ENCODE data around the gene AUTS2. TPM values are rescaled to one million over a fixed set of nuclear protein-coding genes. Genes with fewer than 3 reads are reported as not detected.

The AUTS2 gene
- polyA plus RNA-seq (2011; rRNA removed) (0.32 and 0.54 TPM in 2 replicates), polyA minus RNA-seq (2011; rRNA and poly(A)+ RNA removed) (2.0 TPM in 2 replicates)

DNA sequence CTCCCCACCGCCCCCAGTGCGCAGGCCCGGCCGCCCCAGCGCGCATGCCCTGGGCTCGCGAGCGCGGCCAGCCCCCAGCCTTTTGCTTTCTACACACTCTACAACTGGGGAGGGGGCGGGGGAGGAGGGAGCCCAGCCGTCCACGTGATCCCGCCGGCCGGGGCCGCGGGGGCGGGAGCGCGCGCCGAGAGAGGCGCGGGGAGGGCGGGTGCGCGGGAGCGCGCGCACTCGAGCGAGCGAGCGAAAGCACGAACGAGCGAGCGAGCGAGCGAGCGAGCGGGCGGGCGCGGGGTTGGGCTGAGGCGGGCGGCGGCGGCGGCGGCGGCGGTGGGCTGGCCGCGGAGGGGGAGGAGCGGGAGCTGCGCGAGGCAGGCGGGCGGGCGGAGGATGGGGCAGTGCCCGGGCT is at the start of gene AUTS2:
AUTS2 (plus strand) TSS at position 395 of the 406 bp plus-strand sequence. CDS start 1,179 bp downstream, outside the sequence.
- ChIA-PET POLR2A (no interaction called here), CTCF (no interaction called here)
- Histone ChIP-seq H3K36me3 (ENCODE audit: control insufficient read depth, insufficient read depth, low read length) (no peaks in the 10 kb centered on the region), H3K27me3 (ENCODE audit: control insufficient read depth, insufficient read depth, low read length) (peaks cover 3% of the 10 kb centered on the region; the same call in 1 of the 2 replicates), H3K4me3 (ENCODE audit: low read depth, low read length) (peak within 1 kb of the TSS; percentile 59)
- DNase-seq (ENCODE audit: low read depth), result peak; percentile 4
- TF ChIP-seq CTCF (IDR thresholded peaks at IDR 0.05; ENCODE audit: insufficient read depth, low read depth, low read length), result no peak

DNA sequence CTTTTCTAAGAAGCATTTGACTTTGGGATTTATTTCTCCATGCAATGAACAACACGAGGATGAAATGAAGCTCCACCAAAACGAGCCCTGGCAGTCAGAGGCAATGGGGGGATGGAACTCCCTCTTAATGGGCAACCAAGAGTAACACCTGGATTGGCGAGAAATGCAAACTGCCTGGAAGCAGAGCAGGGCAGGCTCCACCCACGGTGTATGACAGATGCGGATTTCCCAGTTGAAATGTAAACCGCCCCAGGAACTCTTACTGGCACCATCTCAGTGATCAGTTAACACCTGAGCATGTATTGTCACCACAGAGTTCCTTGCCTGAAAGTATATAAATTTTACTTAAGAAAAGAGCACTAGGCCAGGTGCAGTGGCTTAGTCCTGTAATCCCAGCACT is 47.3 kb upstream of the AUTS2 start:
- CTCF ChIA-PET, result no interaction called here
- no peak for TF ChIP-seq CTCF (IDR thresholded peaks at IDR 0.05; ENCODE audit: insufficient read depth, low read depth, low read length)
- no peaks in the 10 kb centered on the region for H3K27me3 ChIP-seq (ENCODE audit: control insufficient read depth, insufficient read depth, low read length)
- POLR2A ChIA-PET, result no interaction called here
- no peak for DNase-seq (ENCODE audit: low read depth)
- no peaks in the 10 kb centered on the region for H3K36me3 ChIP-seq (ENCODE audit: control insufficient read depth, insufficient read depth, low read length)
- no peak overlapping the region for H3K4me3 ChIP-seq (ENCODE audit: low read depth, low read length)

GRCh38 chr7:69553190-69553589 is 45.1 kb upstream of the AUTS2 start:
- Histone ChIP-seq H3K36me3 (ENCODE audit: control insufficient read depth, insufficient read depth, low read length) (no peaks in the 10 kb centered on the region), H3K4me3 (ENCODE audit: low read depth, low read length) (no peak overlapping the region), H3K27me3 (ENCODE audit: control insufficient read depth, insufficient read depth, low read length) (no peaks in the 10 kb centered on the region)
- no peak for DNase-seq (ENCODE audit: low read depth)
- POLR2A ChIA-PET, result no interaction called here
- TF ChIP-seq CTCF (IDR thresholded peaks at IDR 0.05; ENCODE audit: insufficient read depth, low read depth, low read length), result no peak
- CTCF ChIA-PET, result no interaction called here

DNA sequence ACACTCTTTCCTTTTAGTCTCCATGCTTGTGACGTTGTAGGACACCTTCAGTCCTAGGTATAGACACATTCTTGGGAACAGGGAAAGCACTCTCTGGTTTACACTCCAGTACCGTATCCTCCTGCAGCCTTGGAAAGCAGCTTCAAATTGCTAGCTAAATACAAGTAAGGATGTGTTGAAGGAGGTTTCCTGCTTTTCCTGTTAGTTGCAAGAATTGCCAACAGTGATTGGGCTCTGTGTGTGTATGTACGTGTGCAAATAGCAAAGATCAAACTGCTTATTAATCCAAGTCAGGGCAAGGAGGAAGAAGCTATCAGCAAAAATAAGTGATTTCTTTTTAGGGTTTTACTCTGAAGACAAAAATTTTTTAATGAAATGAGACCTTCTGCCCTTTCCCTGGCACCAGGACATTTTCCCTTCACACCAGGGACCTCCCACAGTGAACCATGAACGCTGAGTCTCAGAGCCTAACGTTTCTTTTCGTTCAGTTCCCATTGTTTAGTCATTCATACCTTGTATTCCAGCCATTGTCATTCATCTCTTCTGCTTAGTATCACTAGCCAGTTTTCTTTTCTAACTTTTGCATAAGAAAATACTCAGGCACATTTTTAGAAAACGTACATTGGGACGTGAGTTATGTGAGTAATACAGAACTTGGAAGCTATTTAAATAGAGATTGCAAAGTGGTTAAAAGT is 36.9 kb upstream of the AUTS2 start:
- no peaks in the 10 kb centered on the region for H3K36me3 ChIP-seq (ENCODE audit: control insufficient read depth, insufficient read depth, low read length)
- CTCF ChIA-PET, result no interaction called here
- H3K27me3 ChIP-seq (ENCODE audit: control insufficient read depth, insufficient read depth, low read length), result no peaks in the 10 kb centered on the region
- DNase-seq (ENCODE audit: low read depth), result no peak
- no peak overlapping the region for H3K4me3 ChIP-seq (ENCODE audit: low read depth, low read length)
- POLR2A ChIA-PET, result no interaction called here
- no peak for TF ChIP-seq CTCF (IDR thresholded peaks at IDR 0.05; ENCODE audit: insufficient read depth, low read depth, low read length)

DNA sequence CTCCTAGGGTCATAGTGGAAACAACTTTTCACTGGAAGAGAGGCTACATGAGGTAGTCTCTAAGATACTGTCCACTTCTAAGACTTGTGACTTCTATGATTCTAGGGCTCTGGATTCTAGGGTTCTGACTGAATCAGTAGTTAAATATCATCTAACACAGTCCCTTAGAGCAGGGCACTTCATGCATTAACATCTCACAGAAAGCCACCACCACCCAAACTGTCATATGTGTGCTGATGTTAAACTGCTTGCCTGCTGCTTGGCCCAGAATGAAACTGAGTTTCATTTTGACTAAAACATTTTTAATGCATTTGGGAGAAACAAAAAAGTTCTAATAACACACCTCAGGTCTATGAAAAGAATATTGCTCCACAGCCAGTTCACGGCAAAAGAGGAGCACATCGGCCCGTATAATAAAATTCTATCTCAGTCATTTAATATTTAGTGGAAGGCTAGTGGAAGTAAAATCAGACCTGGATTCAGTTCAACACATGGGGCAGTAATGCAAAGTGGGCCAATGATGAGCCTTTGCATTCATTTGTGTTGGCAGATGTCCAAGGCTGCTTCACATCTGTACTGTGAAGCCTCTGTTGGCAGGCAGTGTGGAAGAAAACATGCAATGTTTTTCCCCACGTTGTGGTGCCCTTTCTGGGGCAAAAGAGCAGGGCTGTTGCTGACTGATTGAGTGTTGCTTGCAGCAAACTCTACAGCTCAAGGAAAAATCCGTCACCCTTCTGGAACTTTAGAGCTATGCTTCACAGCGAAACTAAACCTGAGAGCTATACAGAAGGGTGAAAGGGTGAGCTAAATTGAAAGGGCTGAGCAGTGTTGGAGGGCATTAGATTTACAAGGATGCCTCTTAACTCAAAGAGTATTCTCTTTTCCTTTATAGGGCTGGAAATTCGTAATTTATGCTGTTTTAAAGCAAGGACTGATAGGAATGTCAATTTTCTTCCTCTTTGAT is 33.5 kb upstream of the AUTS2 start:
- Histone ChIP-seq H3K27me3 (ENCODE audit: control insufficient read depth, insufficient read depth, low read length) (no peaks in the 10 kb centered on the region), H3K4me3 (ENCODE audit: low read depth, low read length) (no peak overlapping the region), H3K36me3 (ENCODE audit: control insufficient read depth, insufficient read depth, low read length) (no peaks in the 10 kb centered on the region)
- ChIA-PET CTCF (no interaction called here), POLR2A (no interaction called here)
- no peak for TF ChIP-seq CTCF (IDR thresholded peaks at IDR 0.05; ENCODE audit: insufficient read depth, low read depth, low read length)
- no peak for DNase-seq (ENCODE audit: low read depth)

All from BJ (cell line).